Fibroblast of the conjunctiva (primary cell): ENCODE measurements around the gene ONECUT3.
"Not testable (repeated sequence)": the region's sequence is repeated elsewhere in the genome, so short reads cannot be mapped to it uniquely, and the experiment has no call there.

Experiments used
- DNase-seq: peaks from one replicate; pipeline ENCODE4 v3.0.0-alpha.2; 2010; ENCODE audit warnings: low read depth

ONECUT3 gene

GRCh38 chr19:1752757-1753728 is at the start of gene ONECUT3:
TSS of gene ONECUT3 (plus strand) at chr19:1753506. CDS start at chr19:1753663, 157 bp downstream.
- no peak for DNase-seq

- DNase-seq: no peak
These were observed 49.0 kb upstream of the ONECUT3 start for GRCh38 chr19:1704339-1704738.

GRCh38 chr19:1705367-1705766 is 47.9 kb upstream of the ONECUT3 start:
- DNase-seq: no peak

- not testable (repeated sequence) for DNase-seq
These were observed 46.7 kb upstream of the ONECUT3 start for GRCh38 chr19:1706646-1707045.

- no peak for DNase-seq
These were observed 46.1 kb upstream of the ONECUT3 start for GRCh38 chr19:1707240-1707639.

GRCh38 chr19:1713170-1713569 is 40.1 kb upstream of the ONECUT3 start:
- DNase-seq: no peak

- no peak for DNase-seq
These were observed 37.8 kb upstream of the ONECUT3 start for GRCh38 chr19:1715540-1715939.

- no peak for DNase-seq
These were observed 35.9 kb upstream of the ONECUT3 start for GRCh38 chr19:1717200-1717969.

GRCh38 chr19:1717970-1718264 is 35.4 kb upstream of the ONECUT3 start:
- no peak for DNase-seq

GRCh38 chr19:1718420-1719291 is 34.6 kb upstream of the ONECUT3 start:
- no peak for DNase-seq

- DNase-seq: no peak
These were observed 33.8 kb upstream of the ONECUT3 start for GRCh38 chr19:1719519-1719918.

GRCh38 chr19:1720237-1720636 is 33.1 kb upstream of the ONECUT3 start:
- no peak for DNase-seq

- peak; percentile 13 for DNase-seq
These were observed 27.9 kb upstream of the ONECUT3 start for GRCh38 chr19:1725100-1726064.

- DNase-seq: no peak
These were observed 24.3 kb upstream of the ONECUT3 start for GRCh38 chr19:1728816-1729567.

GRCh38 chr19:1729568-1729925 is 23.8 kb upstream of the ONECUT3 start:
- DNase-seq: no peak

- no peak for DNase-seq
These were observed 23.1 kb upstream of the ONECUT3 start for GRCh38 chr19:1730157-1730556.

GRCh38 chr19:1734321-1734966 is 18.9 kb upstream of the ONECUT3 start:
- no peak for DNase-seq

GRCh38 chr19:1736280-1736679 is 17.0 kb upstream of the ONECUT3 start:
- no peak for DNase-seq

- no peak for DNase-seq
These were observed 16.4 kb upstream of the ONECUT3 start for GRCh38 chr19:1736927-1737326.
